Glutamatergic neuron (in vitro differentiated cells): ENCODE data around the gene CCS. TPM values are rescaled to one million over a fixed set of nuclear protein-coding genes. Genes with fewer than 3 reads are reported as not detected.
"Not testable (repeated sequence)": the region's sequence is repeated elsewhere in the genome, so short reads cannot be mapped to it uniquely, and the experiment has no call there.

ENCODE experiments used
- DNase-seq: peaks from one replicate; pipeline ENCODE4 v3.0.0; 2022
- H3K27ac Mint-ChIP-seq: one replicate; pipeline ENCODE4 v1.8.0; 2020; ENCODE audit warnings: mild to moderate bottlenecking, mixed read lengths, inconsistent platforms; ENCODE audit not compliant: unreplicated experiment
- H3K27me3 Mint-ChIP-seq: one replicate; pipeline ENCODE4 v1.8.0; 2020; ENCODE audit warnings: mild to moderate bottlenecking, moderate library complexity, mixed read lengths, inconsistent platforms; ENCODE audit not compliant: unreplicated experiment
- H3K36me3 Mint-ChIP-seq: one replicate; pipeline ENCODE4 v1.8.0; 2020; ENCODE audit warnings: mild to moderate bottlenecking, mixed read lengths, inconsistent platforms; ENCODE audit not compliant: unreplicated experiment
- H3K4me1 Mint-ChIP-seq: one replicate; pipeline ENCODE4 v1.8.0; 2020; ENCODE audit warnings: mild to moderate bottlenecking, low read depth, mixed read lengths, inconsistent platforms; ENCODE audit not compliant: unreplicated experiment
- H3K4me3 Mint-ChIP-seq: one replicate; pipeline ENCODE4 v1.8.0; 2020; ENCODE audit warnings: mild to moderate bottlenecking, mixed read lengths, inconsistent platforms; ENCODE audit not compliant: unreplicated experiment
- H3K9me3 Mint-ChIP-seq: one replicate; pipeline ENCODE4 v1.8.0; 2020; ENCODE audit warnings: mild to moderate bottlenecking, moderate library complexity, mixed read lengths, inconsistent platforms; ENCODE audit not compliant: unreplicated experiment
- CTCF ChIP-seq: fragments of 200-600 bp; sonication (generic); IDR thresholded peaks from one replicate; pipeline ENCODE4 v1.5.0; 2021; ENCODE audit not compliant: partially characterized antibody, unreplicated experiment
- total RNA-seq: library from RNA; stranded (reverse); fragmentation: NEBNext Ultra II Directional; extraction: Animal tissue kit (Norgen Biotek cat#: 25700); gene quantifications from one replicate; pipeline ENCODE4 v1.2.1, GENCODE V29; 2021; ENCODE audit not compliant: unreplicated experiment

Gene CCS
- total RNA-seq, 1 donor from 2014 or later: 65.1 TPM

- TF ChIP-seq CTCF: no peak
- peaks cover 10% of the 10 kb centered on the region for H3K9me3 Mint-ChIP-seq
- peaks cover 42% of the 10 kb centered on the region for H3K4me1 Mint-ChIP-seq
- H3K27ac Mint-ChIP-seq: peak within 1 kb of the TSS; percentile 100
- peaks cover 16% of the 10 kb centered on the region for H3K27me3 Mint-ChIP-seq
- no peaks in the 10 kb centered on the region for H3K36me3 Mint-ChIP-seq
- peak; percentile 92 for DNase-seq
- H3K4me3 Mint-ChIP-seq: peak within 1 kb of the TSS; percentile 93
These were observed 45.4 kb downstream of the CCS start, which contains the start of gene RBM4 for GRCh38 chr11:66638177-66639065. RBM4 (plus strand) TSS chr11:66638703; CDS start chr11:66639712, 1,009 bp downstream.

- no peaks in the 10 kb centered on the region for H3K36me3 Mint-ChIP-seq
- TF ChIP-seq CTCF: peak; percentile 11
- H3K9me3 Mint-ChIP-seq: peaks cover 10% of the 10 kb centered on the region
- no peak for DNase-seq
- H3K4me1 Mint-ChIP-seq: peaks cover 44% of the 10 kb centered on the region
- H3K4me3 Mint-ChIP-seq: peak overlapping the region; percentile 93
- H3K27ac Mint-ChIP-seq: peak overlapping the region; percentile 100
- peaks cover 16% of the 10 kb centered on the region for H3K27me3 Mint-ChIP-seq
These were observed 46.3 kb downstream of the CCS start for GRCh38 chr11:66639066-66639813.

GRCh38 chr11:66639814-66640340 lies 46.9 kb downstream of the CCS start:
- peaks cover 44% of the 10 kb centered on the region for H3K4me1 Mint-ChIP-seq
- not testable (repeated sequence) for H3K9me3 Mint-ChIP-seq, H3K36me3 Mint-ChIP-seq, DNase-seq, H3K27ac Mint-ChIP-seq
- peak overlapping the region; percentile 93 for H3K4me3 Mint-ChIP-seq
- peaks cover 16% of the 10 kb centered on the region for H3K27me3 Mint-ChIP-seq

- Mint-ChIP-seq H3K36me3 (no peaks in the 10 kb centered on the region), H3K27ac (no peak overlapping the region), H3K27me3 (peaks cover 16% of the 10 kb centered on the region), H3K4me1 (peaks cover 55% of the 10 kb centered on the region), H3K4me3 (peak overlapping the region; percentile 93), H3K9me3 (peaks cover 10% of the 10 kb centered on the region)
- no peak for DNase-seq
- TF ChIP-seq CTCF: no peak
These were observed 48.8 kb downstream of the CCS start for GRCh38 chr11:66641834-66642233.

- Mint-ChIP-seq H3K4me1 (peaks cover 47% of the 10 kb centered on the region), H3K4me3 (peak overlapping the region; percentile 93), H3K27ac (peak overlapping the region; percentile 70), H3K9me3 (peaks cover 12% of the 10 kb centered on the region), H3K27me3 (peaks cover 8% of the 10 kb centered on the region), H3K36me3 (no peaks in the 10 kb centered on the region)
- TF ChIP-seq CTCF: no peak
- no peak for DNase-seq
These were observed 50.9 kb downstream of the CCS start for GRCh38 chr11:66643745-66644437.
